NCI-H146 (cell line): Measurements from ENCODE around the gene ILRUN.
"Not testable (repeated sequence)": the region's sequence is repeated elsewhere in the genome, so short reads cannot be mapped to it uniquely, and the experiment has no call there.

Experiments used
- DNase-seq: peaks from one replicate; lab custom pipeline; 2025; lab: John Stamatoyannopoulos, UW

ILRUN gene

DNA sequence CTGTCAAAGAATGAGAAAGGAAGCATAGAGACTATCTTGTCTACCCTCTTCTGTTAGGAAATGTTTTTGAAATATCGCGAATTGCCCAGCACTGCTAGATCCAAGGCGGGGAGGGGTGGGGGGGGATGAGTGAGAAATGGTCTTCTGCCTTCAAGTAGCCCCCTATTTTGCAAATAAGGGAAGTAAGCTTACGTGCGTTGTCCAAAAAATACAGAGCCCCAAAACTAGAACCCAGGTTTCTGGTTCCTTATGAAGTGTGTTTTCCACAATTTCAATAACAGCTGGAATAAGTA lies 923 bp upstream of the ILRUN start:
- DNase-seq: no peak

DNA sequence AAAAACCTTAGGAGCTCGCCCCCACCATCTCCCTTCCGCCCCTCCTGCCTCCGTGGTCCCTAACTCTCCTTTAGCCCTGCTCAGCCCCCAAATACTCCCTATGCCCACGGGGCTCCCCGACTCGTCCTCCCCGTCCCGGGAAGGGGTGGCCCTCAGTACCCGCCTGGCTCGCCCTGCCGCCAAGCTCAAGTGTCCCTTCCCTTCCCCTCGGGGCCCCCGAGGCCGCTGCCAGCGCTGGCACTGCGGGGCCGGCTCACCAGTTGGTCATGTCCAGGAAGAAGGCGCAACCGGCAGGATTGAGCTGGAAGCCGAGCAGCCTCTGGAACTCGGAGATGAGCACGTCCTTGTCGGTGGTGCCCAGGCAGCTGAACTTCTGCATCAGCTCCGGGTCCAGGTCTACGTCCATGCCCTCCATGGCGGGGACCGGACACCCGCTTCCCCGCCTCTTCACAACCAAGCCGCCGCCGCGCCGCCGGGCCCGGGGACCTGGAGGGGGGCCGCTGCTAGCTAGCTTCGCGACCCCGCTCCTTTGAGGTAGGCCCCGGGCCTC lies 303 bp downstream of the ILRUN start:
- DNase-seq: peak; percentile 67

DNA sequence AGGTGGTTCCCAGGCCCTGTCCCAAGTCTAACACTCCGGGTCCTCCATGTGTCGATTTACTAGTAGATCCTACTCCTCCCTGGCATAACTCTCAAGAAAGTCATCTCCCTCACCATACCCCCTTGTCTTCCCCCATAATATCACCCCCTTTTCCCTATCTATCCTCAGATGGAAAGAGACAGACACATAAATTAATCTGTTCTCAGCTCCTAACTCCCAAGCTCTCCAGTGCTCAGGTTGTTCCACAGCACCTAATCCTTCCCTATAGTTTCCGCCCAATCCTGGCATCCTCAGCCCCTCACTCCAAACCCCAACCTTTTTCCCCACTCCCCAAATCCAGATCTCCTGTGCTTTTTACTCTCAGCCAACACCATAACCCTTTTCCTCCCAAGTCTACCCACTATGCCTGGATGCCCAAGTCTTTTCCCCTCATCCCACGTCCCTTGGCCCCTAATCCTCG lies 808 bp downstream of the ILRUN start:
- no peak for DNase-seq

DNA sequence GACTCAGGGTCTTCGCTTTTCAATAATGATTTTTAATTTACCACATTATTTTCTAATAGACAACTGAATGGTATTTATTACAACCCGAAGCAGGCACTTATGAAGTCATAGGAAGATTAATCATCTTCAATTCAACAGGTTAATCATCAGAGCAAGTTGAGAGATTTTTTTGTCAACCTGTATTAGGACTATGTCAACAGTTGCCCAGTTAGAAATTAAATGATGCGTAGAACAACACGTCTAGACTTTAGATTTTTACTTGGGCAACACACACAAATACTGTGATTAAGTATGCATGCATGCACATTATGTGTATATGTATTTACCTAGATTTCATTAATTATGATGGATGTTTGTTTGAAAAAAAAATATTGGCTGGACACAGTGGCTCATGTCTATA lies 4.3 kb downstream of the ILRUN start:
- no peak for DNase-seq

DNA sequence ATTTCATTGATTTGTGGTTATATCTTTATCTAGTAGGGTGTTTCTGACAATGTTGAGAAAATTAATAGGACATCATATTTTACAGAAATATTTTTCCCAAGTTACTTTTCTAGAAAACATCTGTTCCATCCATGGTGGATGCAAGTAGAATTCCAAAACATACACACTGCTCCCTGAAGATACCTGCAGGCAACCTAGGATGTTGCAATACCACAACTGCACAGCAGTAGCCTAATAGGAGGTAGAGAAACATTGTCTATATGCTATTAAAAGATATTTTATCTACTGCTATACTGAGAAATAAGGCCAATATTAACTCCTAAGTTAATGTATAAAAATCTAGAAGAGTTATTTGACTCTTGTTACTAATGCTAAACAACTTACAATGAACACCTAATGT lies 6.8 kb downstream of the ILRUN start:
- DNase-seq: no peak

DNA sequence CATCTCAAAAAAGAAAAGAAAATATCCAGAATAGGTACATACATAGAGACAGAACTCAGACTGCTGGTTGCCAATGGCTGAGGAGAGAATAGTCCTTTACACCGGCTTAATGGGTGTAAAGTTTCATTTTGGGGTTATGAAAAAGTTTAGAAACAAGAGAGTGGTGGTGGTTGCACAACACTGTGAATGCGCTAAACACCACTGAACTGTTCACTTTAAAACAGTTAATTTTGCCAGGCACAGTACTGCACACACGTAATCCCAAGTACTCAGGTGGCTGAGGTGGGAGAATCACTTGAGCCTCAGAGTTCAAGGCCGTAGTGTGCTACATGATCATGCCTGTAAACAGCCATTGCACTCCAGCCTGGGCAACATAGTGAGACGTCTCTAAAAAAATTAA lies 7.6 kb downstream of the ILRUN start:
- DNase-seq: no peak

DNA sequence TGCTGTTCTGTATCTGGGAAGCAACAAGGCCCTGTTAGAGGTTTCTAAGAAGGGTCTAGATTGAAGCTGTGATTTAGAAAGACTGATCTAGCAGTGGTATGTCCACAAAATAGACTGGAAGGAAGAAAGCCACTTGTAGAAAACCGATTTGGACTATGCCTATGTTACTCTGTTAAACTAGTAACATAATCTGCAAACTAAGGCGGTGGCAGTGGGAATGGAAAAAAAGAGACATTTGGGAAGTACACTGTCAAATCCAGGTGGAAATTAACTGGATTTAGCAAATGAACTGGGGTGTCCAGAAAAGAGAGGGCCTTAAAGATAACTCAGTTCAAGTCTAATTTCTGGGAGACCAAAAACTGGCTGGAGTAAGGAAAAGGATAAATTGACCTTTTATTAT lies 11.6 kb downstream of the ILRUN start:
- no peak for DNase-seq

DNA sequence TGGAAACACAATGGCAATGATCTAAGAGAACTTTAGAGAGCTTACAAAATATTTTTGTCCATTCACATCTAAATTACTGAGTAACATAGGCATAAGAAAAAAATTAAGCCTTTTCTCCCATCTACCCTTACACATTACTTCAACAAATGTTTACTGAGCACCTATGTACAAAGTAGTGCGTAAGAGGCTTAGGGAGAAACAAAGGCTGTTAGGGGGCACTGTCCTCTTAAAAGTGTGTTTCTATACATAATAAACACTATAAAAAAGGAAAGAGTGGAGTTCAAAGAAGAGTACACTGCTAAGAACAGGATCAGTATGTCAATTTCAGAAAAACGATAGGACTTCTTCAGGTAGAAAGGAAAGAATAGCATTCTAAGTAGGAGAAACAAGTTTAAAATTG lies 12.2 kb downstream of the ILRUN start:
- no peak for DNase-seq

DNA sequence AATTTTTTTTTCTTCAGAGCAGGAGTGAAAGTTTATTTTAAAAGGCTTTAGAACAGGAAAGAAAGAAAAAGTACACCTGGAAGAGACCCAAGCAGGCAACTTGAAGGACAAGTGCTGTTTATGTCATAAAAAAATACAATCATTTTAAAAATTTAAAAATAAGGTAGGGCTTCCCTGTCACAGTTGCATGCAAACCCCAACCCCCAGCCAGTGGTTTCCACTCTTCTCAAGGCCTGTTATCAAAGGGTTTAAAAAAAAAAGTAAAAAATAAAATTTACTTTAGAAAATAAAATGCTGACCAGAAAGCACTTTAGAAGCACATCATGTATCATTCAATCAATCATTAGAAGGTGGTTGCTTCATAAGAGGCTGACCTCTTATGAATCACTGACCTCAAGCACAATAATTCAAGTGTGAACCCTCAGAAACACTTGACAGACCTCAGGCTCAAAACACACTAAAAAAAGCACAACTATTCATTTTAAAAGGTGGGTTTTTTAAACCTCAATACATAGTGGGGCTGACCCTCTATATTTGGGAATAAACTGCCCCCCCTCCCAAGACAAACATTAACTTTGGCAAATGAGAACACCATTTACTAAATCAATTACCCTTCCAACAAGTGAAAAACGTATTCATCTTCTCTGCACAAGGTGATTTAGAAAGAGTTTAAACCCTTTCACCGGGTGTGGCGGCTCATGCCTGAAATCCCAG lies 15.6 kb downstream of the ILRUN start:
- no peak for DNase-seq

DNA sequence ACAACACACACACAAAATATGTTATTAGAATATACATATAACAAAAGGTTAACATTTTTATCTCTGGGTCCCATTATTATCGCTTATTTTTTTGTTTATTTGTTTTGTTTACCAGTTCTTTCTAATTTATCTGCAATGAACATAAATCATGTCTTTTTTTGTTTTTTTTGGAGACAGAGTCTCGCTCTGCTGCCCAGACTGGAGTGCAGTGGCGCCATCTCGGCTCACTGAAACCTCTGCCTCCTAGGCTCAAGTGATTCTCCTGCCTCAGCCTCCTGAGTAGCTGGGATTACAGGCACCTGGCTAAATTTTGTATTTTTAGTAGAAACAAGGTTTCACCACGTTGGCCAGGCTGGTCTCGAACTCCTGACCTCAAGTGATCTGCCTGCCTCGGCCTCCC lies 16.3 kb downstream of the ILRUN start:
- not testable (repeated sequence) for DNase-seq

DNA sequence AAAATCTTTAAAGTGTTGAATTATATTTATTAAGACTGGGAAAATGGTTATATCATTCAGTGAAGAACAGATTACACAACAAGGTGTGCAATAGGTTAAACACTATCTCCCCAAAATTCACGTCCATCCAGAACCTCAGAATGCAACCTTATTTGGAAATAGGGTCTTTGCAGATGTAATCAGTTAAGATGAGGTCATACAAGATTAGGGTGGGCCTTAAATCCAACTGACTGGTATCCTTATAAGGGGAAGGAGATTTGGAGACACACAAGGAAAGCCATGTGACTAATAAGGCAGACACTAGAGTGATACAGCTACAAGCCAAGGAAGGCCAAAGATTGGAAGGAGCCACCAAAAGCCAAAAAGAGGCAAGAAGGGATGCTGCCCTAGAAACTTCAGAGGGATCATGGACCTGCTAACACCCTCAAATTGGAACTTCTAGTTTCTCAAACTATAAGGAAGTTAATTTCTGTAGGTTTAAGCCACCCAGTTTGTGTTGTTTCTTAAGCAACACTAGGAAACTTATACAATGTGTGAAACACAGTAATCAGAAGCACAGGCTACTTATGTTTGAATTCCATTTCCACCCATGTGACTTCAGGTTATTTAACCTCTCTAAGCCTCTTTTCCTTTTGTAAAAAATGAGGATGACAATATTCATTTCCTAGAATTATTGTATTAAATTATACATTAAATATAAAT lies 16.9 kb downstream of the ILRUN start:
- DNase-seq: no peak

DNA sequence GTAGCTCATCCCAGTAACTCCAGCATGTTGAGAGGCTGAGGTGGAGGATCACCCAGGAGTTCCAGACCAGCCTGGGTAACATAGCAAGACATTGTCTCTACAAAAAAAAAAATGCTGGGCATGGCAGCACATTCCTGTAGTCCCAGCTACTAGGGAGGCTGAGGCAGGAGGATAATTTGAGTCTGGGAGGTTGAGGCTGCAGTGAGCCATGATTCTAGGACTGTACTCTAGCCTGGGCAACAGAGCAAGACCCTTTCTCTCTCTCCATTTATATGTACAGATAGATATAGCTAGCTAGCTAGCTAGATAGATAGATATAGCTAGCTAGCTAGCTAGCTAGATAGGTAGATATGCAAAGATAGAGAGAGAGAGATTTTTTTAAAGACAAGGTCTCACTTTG lies 20.4 kb downstream of the ILRUN start:
- no peak for DNase-seq

DNA sequence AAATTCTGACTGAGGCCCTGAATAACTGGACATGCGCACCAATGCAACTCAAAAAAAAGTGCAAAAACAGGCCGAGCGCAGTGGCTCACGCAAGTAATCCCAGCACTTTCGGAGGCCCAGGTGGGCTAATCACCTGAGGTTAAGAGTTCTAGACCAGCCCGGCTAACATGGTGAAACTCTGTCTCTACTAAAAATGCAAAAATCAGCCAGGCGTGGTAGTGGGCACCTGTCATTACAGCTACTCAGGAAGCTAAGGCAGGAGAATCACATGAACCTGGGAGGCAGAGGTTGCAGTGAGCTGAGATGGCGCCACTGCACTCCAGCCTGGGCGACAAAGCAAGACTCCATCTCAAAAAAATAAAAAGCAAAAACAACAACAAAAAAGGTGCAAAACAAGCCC lies 21.6 kb downstream of the ILRUN start:
- DNase-seq: not testable (repeated sequence)

DNA sequence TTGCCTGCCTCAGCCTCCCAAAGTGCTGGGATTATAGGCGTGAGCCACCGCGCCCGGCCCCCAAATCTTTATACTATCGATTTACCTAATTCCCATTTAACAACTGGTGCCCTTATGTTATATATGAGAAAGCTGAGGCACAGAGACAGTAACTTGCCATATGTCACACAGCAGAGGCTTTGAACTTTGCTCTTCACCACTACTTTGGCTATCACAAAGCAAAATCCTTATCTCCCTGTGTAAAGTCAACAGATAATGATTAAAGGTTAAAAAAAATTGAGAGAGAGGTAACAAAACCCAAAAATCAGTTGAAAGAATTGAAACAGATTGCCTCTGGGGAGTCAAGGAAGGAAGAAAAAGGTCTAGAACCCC lies 22.3 kb downstream of the ILRUN start:
- DNase-seq: no peak

DNA sequence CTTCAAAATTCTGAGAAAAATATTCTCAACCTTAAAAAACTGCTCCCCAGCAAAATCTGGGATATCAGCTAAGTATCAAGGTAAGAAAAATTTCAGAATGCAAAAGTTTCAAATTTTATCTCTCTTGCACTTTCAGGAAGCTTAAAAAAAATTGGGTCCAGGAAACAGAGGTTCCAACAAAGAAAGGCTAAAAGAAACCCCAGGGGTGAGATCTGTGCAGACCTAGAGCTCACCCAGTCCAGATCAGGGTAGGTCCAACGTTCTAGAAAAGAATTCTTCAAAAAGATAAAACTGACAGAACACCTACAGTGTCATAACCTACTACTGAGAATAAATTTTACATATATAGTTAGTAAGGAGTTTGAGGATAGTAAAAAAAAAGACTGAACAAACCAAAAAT lies 23.5 kb downstream of the ILRUN start:
- no peak for DNase-seq

DNA sequence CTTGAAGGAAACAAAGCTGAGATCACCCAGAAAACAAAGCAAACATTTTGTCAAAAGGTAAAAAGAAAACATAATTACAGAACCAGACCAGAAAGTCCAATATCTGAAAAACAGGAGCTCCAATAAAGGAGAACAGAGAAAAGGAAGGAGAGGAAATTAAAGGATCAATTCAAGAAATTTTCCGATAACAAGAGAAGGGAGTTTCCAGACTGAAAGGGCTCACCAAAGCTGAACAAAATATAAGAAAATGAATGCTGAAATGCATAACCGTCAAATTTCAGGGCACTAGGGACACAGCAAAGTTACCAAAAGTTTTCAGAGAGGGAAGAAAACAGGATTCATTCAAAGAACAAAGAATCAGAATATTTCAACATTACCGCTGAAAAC lies 23.9 kb downstream of the ILRUN start:
- DNase-seq: no peak

DNA sequence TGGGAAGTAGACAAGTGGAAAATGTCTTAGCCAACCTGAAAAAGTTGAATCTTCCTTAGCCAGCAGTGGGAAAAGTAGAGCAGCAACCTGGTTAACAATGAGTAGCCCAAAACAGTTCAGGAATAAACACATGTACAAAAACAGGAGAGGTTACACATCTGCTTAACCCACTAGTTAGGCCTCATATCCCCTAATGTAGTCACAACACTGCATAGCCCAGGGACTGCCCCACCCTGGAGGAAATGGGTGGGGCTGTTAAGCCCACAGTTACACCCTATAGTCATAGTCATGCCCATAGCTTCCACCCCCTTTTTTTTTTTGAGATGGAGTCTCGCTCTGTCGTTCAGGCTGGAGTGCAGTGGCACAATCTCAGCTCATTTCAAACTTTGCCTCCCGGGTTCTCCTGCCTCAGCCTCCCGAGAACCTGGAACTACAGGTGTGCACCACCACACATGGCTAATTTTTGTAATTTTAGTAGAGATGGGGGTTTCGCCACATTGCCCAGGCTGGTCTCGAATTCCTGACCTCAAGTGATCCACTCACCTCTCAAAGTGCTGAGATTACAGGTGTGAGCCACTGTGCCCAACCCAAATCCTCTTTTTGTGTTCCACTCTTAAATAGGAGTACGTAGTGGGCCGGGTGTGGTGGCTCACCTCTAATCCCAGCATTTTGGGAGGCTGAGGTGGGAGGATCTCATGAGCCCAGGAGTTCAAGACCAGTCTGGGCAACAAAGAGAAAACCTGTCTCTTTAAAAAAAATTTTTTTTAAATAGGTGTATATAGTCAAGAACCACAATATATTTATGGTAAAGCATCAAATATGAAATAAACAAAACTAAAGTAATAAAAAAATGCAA lies 24.5 kb downstream of the ILRUN start:
- DNase-seq: no peak

DNA sequence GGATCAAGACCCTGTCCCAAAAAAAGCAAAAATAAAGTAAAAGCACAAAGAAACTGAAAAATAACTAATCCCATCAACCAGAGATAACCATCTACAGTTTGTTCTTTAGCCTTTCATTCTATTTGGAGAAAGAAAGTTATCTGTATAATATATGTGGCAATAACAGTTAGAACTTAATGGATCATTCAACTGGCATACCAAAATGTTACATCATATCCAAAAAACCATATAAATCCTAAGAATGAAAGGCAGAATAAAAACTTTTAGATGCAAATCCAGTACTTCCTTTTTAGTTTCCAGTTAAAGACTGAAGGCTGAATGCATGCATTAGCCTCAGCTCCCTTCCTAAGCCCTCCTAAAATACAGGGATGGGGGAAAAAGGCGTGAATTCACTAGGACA lies 25.2 kb downstream of the ILRUN start:
- DNase-seq: no peak

DNA sequence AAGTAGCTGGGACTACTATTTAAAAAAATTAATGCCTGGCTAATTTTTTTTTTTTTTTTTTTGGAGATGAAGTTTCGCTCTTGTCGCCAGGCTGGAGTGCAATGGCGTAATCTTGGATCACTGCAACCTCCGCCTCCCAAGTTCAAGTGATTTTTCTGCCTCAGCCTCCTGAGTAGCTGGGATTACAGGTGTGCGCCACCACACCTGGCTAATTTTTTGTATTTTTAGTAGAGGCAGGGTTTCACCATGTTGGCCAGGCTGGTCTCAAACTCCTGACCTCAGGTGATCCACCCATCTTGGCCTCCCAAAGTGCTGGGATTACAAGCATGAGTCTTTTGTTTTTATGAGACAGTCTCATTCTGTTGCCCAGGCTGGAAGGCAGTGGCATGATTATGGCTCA lies 27.8 kb downstream of the ILRUN start:
- not testable (repeated sequence) for DNase-seq

DNA sequence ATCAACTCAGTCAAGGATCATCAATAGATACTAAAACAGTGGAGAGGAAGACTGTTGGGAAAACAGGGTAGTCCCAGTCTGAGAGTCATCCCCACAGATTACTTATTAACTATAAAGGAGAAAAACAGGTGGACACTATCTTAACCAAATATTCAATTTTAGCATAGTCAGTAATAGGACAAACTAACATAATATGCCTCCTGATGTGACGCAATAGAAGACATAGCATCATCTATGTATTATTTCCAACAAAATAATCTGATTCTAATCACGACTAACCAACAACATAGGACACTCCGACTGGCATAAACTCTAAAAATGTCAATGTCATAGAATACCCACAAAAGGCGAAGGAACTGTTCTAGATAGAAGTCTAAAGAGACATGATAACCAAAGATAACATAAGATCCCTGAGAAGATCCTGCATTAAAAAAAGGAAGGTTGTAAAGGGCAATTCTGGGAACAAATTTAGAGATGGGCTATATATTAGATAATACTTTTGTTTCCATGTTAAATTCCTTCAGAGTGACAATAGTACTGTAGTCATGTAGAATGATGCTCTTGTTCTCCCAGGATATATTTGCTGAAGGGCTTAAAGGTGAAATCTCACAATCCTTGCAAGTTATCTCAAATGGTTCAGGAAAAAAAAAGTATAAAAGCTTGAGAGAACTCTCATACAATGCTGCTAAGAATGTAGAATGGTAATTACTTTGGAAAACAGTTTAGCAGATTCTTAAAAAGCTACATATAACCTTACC lies 28.9 kb downstream of the ILRUN start:
- no peak for DNase-seq

DNA sequence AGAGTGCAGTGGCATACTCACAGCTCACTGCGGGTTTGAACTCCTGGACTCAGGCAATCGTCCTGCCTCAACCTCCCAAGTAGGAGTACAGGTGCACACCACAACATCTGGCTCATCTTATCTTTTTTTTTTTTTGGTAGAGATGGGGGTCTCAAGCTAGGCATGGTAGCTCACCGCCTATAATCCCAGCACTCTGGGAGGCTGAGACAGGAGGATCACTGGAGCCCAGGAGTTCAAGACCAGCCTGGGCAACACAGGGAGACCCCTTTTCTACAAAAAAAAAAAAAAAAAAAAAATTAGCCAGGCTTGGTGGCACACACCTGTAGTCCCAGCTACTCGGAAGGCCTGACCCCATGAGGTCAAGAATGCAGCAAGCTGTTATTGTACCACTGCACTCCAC lies 31.5 kb downstream of the ILRUN start:
- no peak for DNase-seq
